Renal cortex interstitium (tissue), 11 donors: ENCODE measurements around the gene CLPSL1. TPM values are rescaled to one million over a fixed set of nuclear protein-coding genes. Genes with fewer than 3 reads are reported as not detected.

Experiments used
- DNase-seq, 11 donors: peaks; one replicate each; pipeline ENCODE4 v3.0.0-alpha.2; 2013; ENCODE audit warnings: low read depth in 9 of 11, low spot score in 4 of 11; ENCODE audit errors: extremely low read depth in 1 of 11
- polyA plus RNA-seq, 3 donors: library from polyadenylated mRNA; unstranded; fragments of 120-200 nt; gene quantifications; one replicate each; pipeline ENCODE4 v1.2.1, GENCODE V29; 2013; ENCODE audit not compliant: insufficient read length in 3 of 3

CLPSL1 gene
- polyA plus RNA-seq, 3 donors, result 0.57 to 1.3 TPM; not detected in 1

GRCh38 chr6:35829306-35829705 lies 48.5 kb downstream of the CLPSL1 start:
- DNase-seq, result no peak

- peak in 3 of 11 donors; percentile 1 to 5 (median 2) for DNase-seq
Measured at GRCh38 chr6:35831257-35832007, 50.6 kb downstream of the CLPSL1 start.

- no peak for DNase-seq
Measured at GRCh38 chr6:35833536-35833935, 52.7 kb downstream of the CLPSL1 start.

Other genes starting within 250 kb of the CLPSL1 start
- 10 to 100 TPM; 18.5 to 31.4 (median 29.8) TPM for gene FKBP5, start 92.1 kb upstream of the CLPSL1 start, polyA plus RNA-seq
- gene ARMC12, start 44.0 kb upstream of the CLPSL1 start, polyA plus RNA-seq, result 1 to 10 TPM in 2 of 3 donors, under 1 TPM in 1; 0.87 to 1.7 (median 1.3) TPM
- gene CLPSL2, start 4.4 kb upstream of the CLPSL1 start, polyA plus RNA-seq, result under 1 TPM in 2 of 3 donors, not detected in 1; 0.39 to 0.53 TPM
- under 1 TPM in 1 of 3 donors, not detected in 2; 0.23 TPM for gene CLPS, start 16.3 kb downstream of the CLPSL1 start, polyA plus RNA-seq
- under 1 TPM in 2 of 3 donors, not detected in 1; 0.12 to 0.32 TPM for gene LHFPL5, start 24.3 kb downstream of the CLPSL1 start, polyA plus RNA-seq
- gene SRPK1, start 140.1 kb downstream of the CLPSL1 start, polyA plus RNA-seq, result 10 to 100 TPM; 49.3 to 55.3 (median 53.8) TPM
- gene SLC26A8, start 243.6 kb downstream of the CLPSL1 start, polyA plus RNA-seq, result under 1 TPM; 0.23 to 0.44 (median 0.27) TPM
- 10 to 100 TPM; 50.1 to 56.3 (median 54.3) TPM for gene MAPK14, start 246.8 kb downstream of the CLPSL1 start, polyA plus RNA-seq